Neutrophil (primary cell): ENCODE results near the gene CHCHD6.

Source experiments
- H3K27ac ChIP-seq: fragments of 200-600 bp; sonication (generic); 2 replicates; pipeline ENCODE4 v1.5.1; 2016; ENCODE audit warnings: mild to moderate bottlenecking, moderate library complexity
- H3K27me3 ChIP-seq: fragments of 200-600 bp; sonication (generic); 2 replicates; pipeline ENCODE4 v1.6.0; 2016; ENCODE audit warnings: mild to moderate bottlenecking
- H3K36me3 ChIP-seq: fragments of 200-600 bp; sonication (generic); 2 replicates; pipeline ENCODE4 v1.5.1; 2017
- H3K4me1 ChIP-seq, 2 experiments: fragments of 200-600 bp in 1 of 2; sonication (generic) in 1 of 2; 1 replicate in 1 of 2; 2 replicates in 1 of 2; pipeline versions ENCODE4 v1.5.1 to v1.6.1; 2013 to 2016; ENCODE audit warnings: low read depth in 1 of 2, low read length in 1 of 2, mild to moderate bottlenecking in 1 of 2, moderate library complexity in 1 of 2; ENCODE audit not compliant: control insufficient read depth in 1 of 2, insufficient read depth in 1 of 2
- H3K4me3 ChIP-seq, 2 experiments: fragments of 200-600 bp in 1 of 2; sonication (generic) in 1 of 2; 1 replicate in 1 of 2; 2 replicates in 1 of 2; pipeline ENCODE4 v1.5.1; 2013 to 2016; ENCODE audit warnings: low read depth in 1 of 2, low read length in 1 of 2, mild to moderate bottlenecking in 1 of 2, moderate library complexity in 1 of 2
- H3K9me3 ChIP-seq: fragments of 200-600 bp; sonication (generic); 2 replicates; pipeline ENCODE4 v1.5.1; 2016
- TF ChIP-seq, protein P1 (sequence below): fragments of 200-600 bp; sonication (generic); IDR thresholded peaks from 2 replicates; pipeline ENCODE4 v1.5.1; 2016; ENCODE audit warnings: antibody characterized with exemption

CHCHD6 gene

DNA sequence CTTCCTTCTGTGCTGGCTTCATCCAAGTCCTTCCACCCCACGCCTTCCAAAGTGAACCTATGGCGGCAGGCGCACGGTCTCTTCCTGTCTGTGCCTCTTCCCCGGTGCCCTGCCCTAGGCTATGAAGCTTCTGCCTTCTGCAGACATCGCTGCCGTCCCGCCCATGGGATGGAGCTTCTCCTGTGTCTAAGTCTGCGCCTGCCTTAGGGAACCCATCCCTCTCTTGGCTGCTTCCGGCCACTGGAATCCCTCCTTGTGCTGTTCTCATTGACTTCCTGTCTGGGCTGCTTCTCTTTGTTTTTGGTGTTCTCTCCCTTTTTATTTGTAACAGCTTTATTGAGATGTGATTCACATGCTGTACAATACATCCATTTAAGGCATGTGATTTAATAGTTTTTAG, 17.2 kb downstream of the CHCHD6 start:
- Histone ChIP-seq H3K4me3 (no peak overlapping the region), H3K27me3 (no peaks in the 10 kb centered on the region)

DNA sequence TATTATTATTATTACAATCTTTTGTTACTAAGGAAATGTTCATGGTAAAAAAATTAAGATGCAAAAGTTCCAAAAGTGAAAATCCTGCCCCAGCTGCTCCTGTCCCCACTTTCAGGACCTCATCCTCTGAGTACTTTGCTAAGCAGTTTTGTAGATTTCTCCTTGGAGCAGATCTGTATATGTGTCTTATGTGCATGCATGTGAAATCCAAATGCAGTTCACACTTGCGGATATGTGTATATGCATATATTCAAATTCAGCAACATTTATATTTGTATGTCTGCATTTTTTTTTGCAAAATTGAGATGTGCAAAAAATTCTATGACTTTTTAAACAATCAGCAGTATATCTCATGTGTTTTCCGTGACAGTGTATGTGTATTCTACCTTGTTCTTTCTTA, 19.2 kb downstream of the CHCHD6 start:
- TF ChIP-seq, protein P1, sequence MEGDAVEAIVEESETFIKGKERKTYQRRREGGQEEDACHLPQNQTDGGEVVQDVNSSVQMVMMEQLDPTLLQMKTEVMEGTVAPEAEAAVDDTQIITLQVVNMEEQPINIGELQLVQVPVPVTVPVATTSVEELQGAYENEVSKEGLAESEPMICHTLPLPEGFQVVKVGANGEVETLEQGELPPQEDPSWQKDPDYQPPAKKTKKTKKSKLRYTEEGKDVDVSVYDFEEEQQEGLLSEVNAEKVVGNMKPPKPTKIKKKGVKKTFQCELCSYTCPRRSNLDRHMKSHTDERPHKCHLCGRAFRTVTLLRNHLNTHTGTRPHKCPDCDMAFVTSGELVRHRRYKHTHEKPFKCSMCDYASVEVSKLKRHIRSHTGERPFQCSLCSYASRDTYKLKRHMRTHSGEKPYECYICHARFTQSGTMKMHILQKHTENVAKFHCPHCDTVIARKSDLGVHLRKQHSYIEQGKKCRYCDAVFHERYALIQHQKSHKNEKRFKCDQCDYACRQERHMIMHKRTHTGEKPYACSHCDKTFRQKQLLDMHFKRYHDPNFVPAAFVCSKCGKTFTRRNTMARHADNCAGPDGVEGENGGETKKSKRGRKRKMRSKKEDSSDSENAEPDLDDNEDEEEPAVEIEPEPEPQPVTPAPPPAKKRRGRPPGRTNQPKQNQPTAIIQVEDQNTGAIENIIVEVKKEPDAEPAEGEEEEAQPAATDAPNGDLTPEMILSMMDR = no peak
- Histone ChIP-seq H3K4me1 (no peaks in the 10 kb centered on the region), H3K4me3 (no peak overlapping the region)

More for the DNA sequence above, 17.2 kb downstream of the CHCHD6 start:
- Histone ChIP-seq H3K9me3 (no peaks in the 10 kb centered on the region), H3K36me3 (no peaks in the 10 kb centered on the region), H3K4me1 (no peaks in the 10 kb centered on the region), H3K27ac (no peak overlapping the region)
- TF ChIP-seq, protein P1 = no peak

DNA sequence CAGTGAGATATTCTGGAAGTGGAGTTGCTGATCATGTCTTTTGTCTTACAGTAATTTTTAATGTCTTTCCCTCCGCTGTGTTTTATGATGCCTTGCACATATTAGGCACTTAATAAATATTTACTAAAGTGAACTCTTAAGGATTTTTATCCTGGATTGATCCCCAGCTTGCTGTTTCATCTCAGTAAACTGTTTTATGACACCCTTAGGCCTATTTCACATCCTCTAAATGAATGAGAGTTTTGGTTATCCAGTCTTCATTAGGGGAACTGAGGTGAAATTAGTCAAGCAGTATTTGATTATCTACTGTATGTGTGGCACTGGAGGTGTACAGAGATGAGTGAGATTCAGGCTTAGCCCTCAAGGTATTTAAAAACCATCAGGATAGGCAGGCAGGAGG, 19.8 kb downstream of the CHCHD6 start:
- H3K9me3 ChIP-seq = no peaks in the 10 kb centered on the region
- no peaks in the 10 kb centered on the region for H3K4me1 ChIP-seq
- no peaks in the 10 kb centered on the region for H3K36me3 ChIP-seq
- H3K27me3 ChIP-seq = no peaks in the 10 kb centered on the region
- TF ChIP-seq, protein P1 = no peak
- no peak overlapping the region for H3K27ac ChIP-seq
- no peak overlapping the region for H3K4me3 ChIP-seq

More for the DNA sequence above, 19.2 kb downstream of the CHCHD6 start:
- Histone ChIP-seq H3K36me3 (no peaks in the 10 kb centered on the region), H3K27me3 (no peaks in the 10 kb centered on the region), H3K27ac (no peak overlapping the region), H3K9me3 (no peaks in the 10 kb centered on the region)

DNA sequence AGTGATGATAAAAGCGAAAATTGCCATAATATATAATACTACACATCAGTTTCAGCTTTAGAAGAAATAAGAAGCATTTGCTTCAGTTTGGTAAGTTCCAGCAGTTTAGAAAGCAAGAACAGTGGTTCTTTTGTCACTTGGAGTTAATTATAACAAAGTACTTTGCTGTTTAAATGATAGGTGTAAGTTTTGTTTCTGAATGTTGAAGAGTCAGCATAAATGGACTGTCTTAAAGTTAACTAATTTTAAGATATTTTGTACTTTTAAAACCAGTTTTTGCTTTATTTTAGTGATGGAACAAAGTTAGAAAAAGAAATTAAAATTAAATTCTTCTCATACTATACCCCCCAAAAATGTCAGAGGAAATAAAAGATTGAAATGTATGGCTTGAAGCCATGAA, 24.6 kb downstream of the CHCHD6 start:
- Histone ChIP-seq H3K9me3 (no peaks in the 10 kb centered on the region), H3K27ac (no peak overlapping the region), H3K36me3 (no peaks in the 10 kb centered on the region), H3K4me1 (no peaks in the 10 kb centered on the region), H3K4me3 (no peak overlapping the region), H3K27me3 (no peaks in the 10 kb centered on the region)
- TF ChIP-seq, protein P1 = no peak

DNA sequence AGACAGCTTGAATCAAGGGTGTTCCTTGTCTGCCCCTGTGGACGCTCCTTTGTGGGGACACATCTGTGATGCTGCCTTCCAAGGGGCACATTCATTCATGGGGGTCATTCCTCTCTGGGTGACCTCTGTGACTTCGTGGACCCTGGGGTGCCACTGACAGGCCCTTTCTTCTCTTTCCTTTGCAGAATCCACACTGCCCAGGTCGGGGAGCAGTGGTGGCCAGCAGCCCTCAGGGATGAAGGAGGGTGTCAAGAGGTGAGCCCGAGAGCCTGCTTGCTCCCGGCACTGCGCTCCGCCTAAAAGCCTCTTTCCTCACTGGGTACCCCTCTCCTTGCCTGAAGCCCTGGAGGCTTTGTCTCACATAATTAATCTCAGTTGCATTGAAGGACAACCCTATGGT, 26.3 kb downstream of the CHCHD6 start:
- TF ChIP-seq, protein P1 = no peak
- Histone ChIP-seq H3K9me3 (no peaks in the 10 kb centered on the region), H3K36me3 (no peaks in the 10 kb centered on the region), H3K4me3 (no peak overlapping the region), H3K27me3 (no peaks in the 10 kb centered on the region), H3K27ac (no peak overlapping the region), H3K4me1 (no peaks in the 10 kb centered on the region)

DNA sequence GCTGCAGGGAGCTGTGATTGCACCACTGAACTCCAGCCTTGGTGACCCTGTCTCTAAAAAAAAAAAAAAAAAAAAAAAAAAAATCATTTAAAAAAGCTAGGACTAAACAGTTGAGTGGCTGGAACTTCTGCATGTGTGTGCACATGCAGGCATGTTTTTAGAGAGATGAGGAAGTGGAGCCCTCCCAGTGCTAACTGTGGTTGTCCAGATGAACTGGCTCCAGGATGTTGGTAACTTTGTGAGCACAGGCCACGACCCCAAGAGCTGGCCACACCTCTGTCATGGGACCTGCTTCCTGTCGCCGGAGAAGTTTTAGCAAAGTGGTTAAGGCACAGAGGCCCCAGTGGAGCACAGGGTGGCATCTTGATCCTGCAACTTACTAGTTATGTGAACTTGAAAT, 27.0 kb downstream of the CHCHD6 start:
- H3K4me3 ChIP-seq = no peak overlapping the region
- no peaks in the 10 kb centered on the region for H3K27me3 ChIP-seq
- H3K27ac ChIP-seq = no peak overlapping the region
- no peaks in the 10 kb centered on the region for H3K9me3 ChIP-seq
- TF ChIP-seq, protein P1 = no peak
- no peaks in the 10 kb centered on the region for H3K36me3 ChIP-seq
- H3K4me1 ChIP-seq = no peaks in the 10 kb centered on the region
